HG02943 (cell line): ENCODE results near the gene UTP25.

ENCODE experiments used
- ATAC-seq: cut with Tn5 transposase; IDR thresholded peaks from one replicate; pipeline ENCODE4 v1.9.1; 2021; ENCODE audit warnings: mild to moderate bottlenecking, low read depth, moderate library complexity; ENCODE audit not compliant: unreplicated experiment

The UTP25 gene

GRCh38 chr1:209805341-209805781, 22.4 kb upstream of the UTP25 start:
- no peak for ATAC-seq

- peak; percentile 94 for ATAC-seq
Measured at GRCh38 chr1:209805875-209806760, 21.7 kb upstream of the UTP25 start, which contains the start of gene IRF6. TSS of gene IRF6 (minus strand) at chr1:209806142. CDS start at chr1:209801413, 4,729 bp downstream.

- no peak for ATAC-seq
Measured at GRCh38 chr1:209807509-209807908, 20.3 kb upstream of the UTP25 start.

GRCh38 chr1:209808059-209808581, 19.7 kb upstream of the UTP25 start:
- ATAC-seq = no peak

- ATAC-seq = no peak
Measured at GRCh38 chr1:209809611-209810010, 18.2 kb upstream of the UTP25 start.

- ATAC-seq = no peak
Measured at GRCh38 chr1:209810783-209811182, 17.0 kb upstream of the UTP25 start.

GRCh38 chr1:209813902-209814301, 13.9 kb upstream of the UTP25 start:
- no peak for ATAC-seq

- ATAC-seq = no peak
Measured at GRCh38 chr1:209815490-209815889, 12.3 kb upstream of the UTP25 start.

GRCh38 chr1:209815931-209816341, 11.8 kb upstream of the UTP25 start:
- ATAC-seq = no peak

- no peak for ATAC-seq
Measured at GRCh38 chr1:209816923-209817322, 10.8 kb upstream of the UTP25 start.

- ATAC-seq = no peak
Measured at GRCh38 chr1:209817691-209818090, 10.1 kb upstream of the UTP25 start.

- no peak for ATAC-seq
Measured at GRCh38 chr1:209819058-209819457, 8.7 kb upstream of the UTP25 start.

- no peak for ATAC-seq
Measured at GRCh38 chr1:209820986-209821385, 6.8 kb upstream of the UTP25 start.

- ATAC-seq = no peak
Measured at GRCh38 chr1:209822706-209823105, 5.1 kb upstream of the UTP25 start.

- ATAC-seq = no peak
Measured at GRCh38 chr1:209823143-209824041, 4.4 kb upstream of the UTP25 start.

- ATAC-seq = no peak
Measured at GRCh38 chr1:209825591-209826434, 2.0 kb upstream of the UTP25 start.

- no peak for ATAC-seq
Measured at GRCh38 chr1:209829716-209830115, 1.9 kb downstream of the UTP25 start.

- no peak for ATAC-seq
Measured at GRCh38 chr1:209830722-209831121, 3.0 kb downstream of the UTP25 start.

GRCh38 chr1:209831615-209832014, 3.8 kb downstream of the UTP25 start:
- no peak for ATAC-seq

GRCh38 chr1:209835782-209836298, 8.1 kb downstream of the UTP25 start:
- no peak for ATAC-seq
